VCaP (cell line): ENCODE data around the gene CYBA.
"Not testable (repeated sequence)": the region's sequence is repeated elsewhere in the genome, so short reads cannot be mapped to it uniquely, and the experiment has no call there.

Source experiments
- H3K27ac ChIP-seq: fragments of 450-650 bp; 2 replicates; pipeline ENCODE4 v1.5.1; 2017
- CTCF ChIP-seq: fragments of 450-650 bp; conservative IDR thresholded peaks from 2 replicates; pipeline ENCODE4 v1.5.1; 2017; ENCODE audit warnings: mild to moderate bottlenecking, moderate library complexity

Gene CYBA

GRCh38 chr16:88616736-88617135 is 34.1 kb downstream of the CYBA start:
- no peak overlapping the region for H3K27ac ChIP-seq
- no peak for TF ChIP-seq CTCF

GRCh38 chr16:88616320-88616719 is 34.5 kb downstream of the CYBA start:
- no peak for TF ChIP-seq CTCF
- H3K27ac ChIP-seq, result no peak overlapping the region; the same call in 1 of the 2 replicates

- no peak for TF ChIP-seq CTCF
- H3K27ac ChIP-seq, result no peak overlapping the region; the same call in 1 of the 2 replicates
Measured at GRCh38 chr16:88614818-88615580, 35.9 kb downstream of the CYBA start.

GRCh38 chr16:88613911-88614817 is 36.7 kb downstream of the CYBA start:
- no peak for TF ChIP-seq CTCF

GRCh38 chr16:88613293-88613692 is 37.6 kb downstream of the CYBA start:
- no peak for TF ChIP-seq CTCF
- H3K27ac ChIP-seq, result no peak overlapping the region

More at GRCh38 chr16:88613911-88614817, 36.7 kb downstream of the CYBA start:
- H3K27ac ChIP-seq, result no peak overlapping the region

- H3K27ac ChIP-seq, result no peak overlapping the region
- no peak for TF ChIP-seq CTCF
Measured at GRCh38 chr16:88610909-88611812, 39.7 kb downstream of the CYBA start.

- no peak for TF ChIP-seq CTCF
Measured at GRCh38 chr16:88610080-88610479, 40.8 kb downstream of the CYBA start.

GRCh38 chr16:88609426-88609825 is 41.4 kb downstream of the CYBA start:
- not testable (repeated sequence) for H3K27ac ChIP-seq

More at GRCh38 chr16:88610080-88610479, 40.8 kb downstream of the CYBA start:
- H3K27ac ChIP-seq, result no peak overlapping the region
